NCI-H510A (cell line): ENCODE data around the gene C19orf85.
"Not testable (repeated sequence)": the region's sequence is repeated elsewhere in the genome, so short reads cannot be mapped to it uniquely, and the experiment has no call there.

ENCODE experiments used
- DNase-seq: peaks from one replicate; lab custom pipeline; 2025; lab: John Stamatoyannopoulos, UW

Gene C19orf85

GRCh38 chr19:55457683-55458457, 6.7 kb downstream of the C19orf85 start:
- no peak for DNase-seq

DNA sequence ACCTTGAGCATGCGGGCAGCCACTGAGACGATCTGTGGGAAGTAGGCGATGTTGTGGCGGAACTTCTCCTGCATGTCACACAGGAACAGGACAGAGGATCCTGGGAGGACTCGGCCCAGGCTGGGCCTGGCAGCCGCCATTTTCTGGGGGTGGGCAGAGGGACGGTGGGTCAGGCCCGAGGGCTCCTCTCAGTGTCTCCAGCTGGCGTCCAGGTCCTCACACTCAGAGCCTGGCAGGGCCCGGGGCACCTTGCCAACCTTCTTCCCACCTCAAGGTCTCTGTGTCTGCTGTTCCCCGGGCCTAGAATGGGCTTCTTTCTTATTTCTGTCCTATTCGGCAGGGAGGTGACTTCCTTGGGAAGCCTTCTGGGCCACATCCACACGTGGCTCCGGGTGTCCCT, 8.2 kb downstream of the C19orf85 start:
- no peak for DNase-seq

DNA sequence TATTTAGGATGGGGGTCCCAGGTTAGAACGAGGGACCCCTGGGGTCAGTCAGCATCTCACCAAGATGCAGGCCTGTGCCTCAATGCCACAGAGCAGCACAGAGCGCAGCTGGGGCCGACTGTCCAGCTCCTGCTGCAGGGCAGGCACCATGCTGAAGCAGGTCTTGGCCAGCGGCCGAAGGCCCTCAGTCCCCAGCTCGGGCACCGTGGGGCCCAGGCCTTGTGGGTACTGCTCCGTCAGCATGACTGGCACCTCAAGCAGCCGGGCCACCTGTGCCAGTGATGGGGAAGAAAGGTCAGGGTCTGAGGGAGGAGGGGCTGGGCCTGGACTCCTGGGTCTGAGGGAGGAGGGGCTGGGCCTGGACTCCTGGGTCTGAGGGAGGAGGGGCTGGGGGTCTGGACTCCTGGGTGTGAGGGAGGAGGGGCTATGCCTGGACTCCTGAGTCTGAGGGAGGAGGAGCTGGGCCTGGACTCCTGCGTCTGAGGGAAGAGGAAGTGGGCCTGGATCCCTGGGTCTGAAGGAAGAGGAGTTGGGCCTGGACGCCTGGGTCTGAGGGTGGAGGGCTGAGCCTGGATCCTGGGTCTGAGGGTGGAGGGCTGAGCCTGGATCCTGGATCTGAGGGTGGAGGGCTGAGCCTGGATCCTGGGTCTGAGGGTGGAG, 8.8 kb downstream of the C19orf85 start:
- DNase-seq, result no peak

GRCh38 chr19:55454787-55455243, 9.7 kb downstream of the C19orf85 start:
- DNase-seq, result no peak

DNA sequence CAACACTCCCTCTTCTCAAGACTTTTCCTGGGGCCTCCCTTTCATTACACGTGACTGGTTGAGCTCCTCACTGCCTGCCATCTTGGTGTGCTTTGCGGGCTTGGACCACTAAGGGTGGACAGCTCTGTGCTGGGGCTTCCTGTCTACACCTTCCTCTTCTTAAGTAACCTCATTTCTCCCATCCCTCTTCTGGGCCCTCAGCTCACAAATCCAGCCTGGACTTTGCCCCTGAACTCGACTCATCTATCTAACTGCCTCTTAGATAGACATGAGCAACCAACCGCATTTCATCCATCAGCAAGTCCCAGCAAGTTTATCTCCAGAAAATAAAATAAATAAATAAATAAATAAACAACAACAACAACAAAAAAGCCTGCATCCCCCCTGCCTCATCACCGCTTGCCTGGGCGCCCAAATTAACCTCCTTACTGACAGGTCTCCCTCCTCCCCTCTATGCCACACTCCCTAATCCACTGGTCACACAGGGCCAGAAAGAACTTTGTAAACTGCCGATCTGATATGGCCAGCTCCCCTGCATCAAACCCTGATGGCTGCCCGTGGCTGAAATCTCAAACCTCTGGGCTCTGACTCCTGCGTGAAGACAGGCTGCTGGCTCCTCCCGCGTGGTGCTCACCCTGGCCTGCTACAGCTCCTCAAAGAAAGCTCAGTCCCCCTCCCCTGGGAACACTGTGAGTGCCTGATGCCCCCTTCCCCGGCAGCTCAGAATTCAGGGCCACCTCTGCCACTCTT, 10.9 kb downstream of the C19orf85 start:
- no peak for DNase-seq

GRCh38 chr19:55452749-55453346, 11.7 kb downstream of the C19orf85 start:
- no peak for DNase-seq

DNA sequence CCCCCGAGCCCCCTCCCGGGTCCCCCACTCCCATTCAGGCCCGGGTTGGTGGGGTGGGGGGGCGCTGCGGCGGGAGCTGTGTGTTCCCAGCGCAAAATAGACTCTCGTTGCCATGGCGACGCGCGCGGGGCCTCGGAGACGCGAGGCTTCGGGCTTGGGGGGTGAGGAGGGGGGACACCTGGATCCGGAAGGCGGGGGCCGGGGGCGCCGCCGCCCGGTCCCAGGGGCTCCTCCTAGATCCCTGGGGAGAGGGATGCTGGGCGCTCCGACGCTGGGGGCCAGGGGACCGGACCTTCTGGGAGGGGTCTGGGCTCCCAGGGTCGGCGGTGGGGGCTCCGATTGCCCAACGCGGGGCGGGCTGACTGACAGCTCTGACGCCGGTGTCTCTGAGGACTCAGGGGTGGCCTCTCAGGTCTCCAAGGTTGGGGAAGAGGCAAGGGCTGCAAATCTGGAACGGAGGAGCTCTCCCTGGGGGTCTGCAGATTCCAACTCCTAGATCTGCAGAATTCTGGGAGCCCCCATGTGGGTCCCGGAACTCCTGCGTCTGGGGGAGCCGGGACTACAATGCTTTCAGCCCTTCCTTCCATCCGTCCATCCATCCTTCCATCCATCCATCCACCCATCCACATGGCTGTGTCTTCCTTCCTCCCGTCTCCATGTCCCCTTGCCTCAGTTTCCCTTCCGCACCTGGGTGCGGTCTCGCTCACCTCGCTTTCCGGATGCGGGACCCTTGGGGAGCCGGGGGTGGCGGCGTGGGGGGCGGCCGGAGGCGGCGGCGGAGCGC, 12.4 kb downstream of the C19orf85 start:
- DNase-seq, result no peak

GRCh38 chr19:55451163-55451964, 13.2 kb downstream of the C19orf85 start:
- no peak for DNase-seq

GRCh38 chr19:55449469-55449868, 15.1 kb downstream of the C19orf85 start:
- DNase-seq, result no peak

- not testable (repeated sequence) for DNase-seq
These were observed 16.4 kb downstream of the C19orf85 start for GRCh38 chr19:55448175-55448490.

DNA sequence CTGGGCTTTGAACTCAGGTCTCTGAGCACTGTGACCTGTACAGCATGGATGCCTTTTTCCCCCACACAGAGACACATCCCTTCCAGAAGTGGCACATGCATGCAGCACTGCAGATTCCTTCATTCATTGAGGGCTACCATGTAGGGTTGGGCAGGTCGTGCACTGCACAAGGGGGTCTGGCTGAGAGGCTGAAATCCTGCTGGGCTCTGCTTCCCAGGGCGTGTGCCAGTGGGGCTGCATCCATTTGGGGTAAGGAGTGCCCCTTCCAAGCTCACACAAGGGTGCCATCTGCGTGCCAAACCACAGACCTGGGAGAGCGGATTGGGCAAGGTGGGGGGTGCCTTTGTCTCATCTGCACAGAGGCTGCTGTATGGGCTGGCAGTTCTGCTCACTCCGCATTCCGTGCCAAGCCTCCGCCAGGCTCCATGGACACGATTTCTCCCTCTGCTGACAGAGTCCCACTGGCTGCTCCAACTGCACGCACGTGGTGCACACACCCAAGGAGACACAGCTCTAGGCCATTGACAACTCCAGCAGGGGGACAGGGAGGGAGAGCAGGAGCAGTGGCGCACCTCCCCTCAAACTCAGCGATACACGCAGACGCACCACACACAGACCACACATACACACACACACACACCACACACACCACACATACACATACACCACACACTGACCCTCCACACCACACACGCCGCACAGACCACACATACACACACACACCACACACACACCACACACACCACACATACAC, 17.0 kb downstream of the C19orf85 start:
- no peak for DNase-seq

DNA sequence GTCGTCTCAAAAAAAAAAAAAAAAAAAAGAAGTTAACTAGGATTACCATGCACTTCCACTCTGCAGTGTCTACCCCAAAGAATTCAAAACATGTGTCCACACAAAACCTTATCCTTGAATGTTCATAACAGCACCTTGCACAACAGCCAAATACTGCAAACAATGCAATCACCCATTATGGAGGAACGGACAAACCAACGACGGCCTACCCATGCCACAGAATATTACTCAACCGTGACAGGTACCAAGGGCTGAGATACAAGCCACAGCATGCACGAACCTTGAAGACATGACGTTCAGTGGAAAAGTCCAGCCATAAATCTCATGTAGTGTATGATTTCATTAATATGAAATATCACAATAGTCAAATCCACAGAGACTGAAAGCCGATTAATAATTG, 18.5 kb downstream of the C19orf85 start:
- DNase-seq, result no peak

GRCh38 chr19:55444646-55445045, 19.9 kb downstream of the C19orf85 start:
- no peak for DNase-seq

- no peak for DNase-seq
These were observed 20.6 kb downstream of the C19orf85 start for GRCh38 chr19:55443824-55444480.

- DNase-seq, result no peak
These were observed 21.3 kb downstream of the C19orf85 start, which contains the start of gene SHISA7 for GRCh38 chr19:55443045-55443823. SHISA7 (minus strand) TSS chr19:55443300; CDS start chr19:55442863, 437 bp downstream.

- DNase-seq, result no peak
These were observed 22.1 kb downstream of the C19orf85 start for GRCh38 chr19:55442372-55442961.

DNA sequence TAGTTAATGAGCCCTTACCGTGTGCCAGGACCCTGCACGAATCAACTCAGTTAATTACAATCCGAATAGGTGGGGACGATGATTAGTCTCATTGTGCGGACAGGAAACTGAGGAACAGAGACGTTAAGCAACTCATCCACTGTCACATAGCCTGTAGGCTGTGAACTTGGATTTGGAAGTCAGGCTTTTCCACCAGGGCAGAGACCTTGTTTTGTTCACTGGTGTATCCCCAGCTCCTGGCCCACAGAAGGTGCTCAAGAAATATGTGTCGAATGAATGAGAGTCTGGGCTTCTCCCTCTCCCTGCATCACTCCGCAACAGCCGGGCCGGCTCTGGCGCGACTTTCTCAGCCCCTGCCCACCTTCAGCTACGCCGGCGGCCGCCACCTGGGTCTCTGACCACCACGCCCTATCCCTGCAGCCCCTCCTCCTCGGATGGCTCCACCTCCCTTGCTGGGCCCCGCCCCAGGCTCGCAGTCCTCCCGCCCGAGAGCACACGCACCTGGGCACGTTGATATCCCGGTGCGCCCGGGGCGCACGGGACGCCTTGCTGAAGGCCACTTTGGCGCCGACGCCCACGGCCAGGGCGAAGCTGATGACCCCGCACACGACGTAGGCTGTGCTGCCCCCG, 22.7 kb downstream of the C19orf85 start:
- no peak for DNase-seq

GRCh38 chr19:55441319-55441691, 23.2 kb downstream of the C19orf85 start:
- DNase-seq, result no peak
